ENCODE measurements around the gene EPHB6.

DNA sequence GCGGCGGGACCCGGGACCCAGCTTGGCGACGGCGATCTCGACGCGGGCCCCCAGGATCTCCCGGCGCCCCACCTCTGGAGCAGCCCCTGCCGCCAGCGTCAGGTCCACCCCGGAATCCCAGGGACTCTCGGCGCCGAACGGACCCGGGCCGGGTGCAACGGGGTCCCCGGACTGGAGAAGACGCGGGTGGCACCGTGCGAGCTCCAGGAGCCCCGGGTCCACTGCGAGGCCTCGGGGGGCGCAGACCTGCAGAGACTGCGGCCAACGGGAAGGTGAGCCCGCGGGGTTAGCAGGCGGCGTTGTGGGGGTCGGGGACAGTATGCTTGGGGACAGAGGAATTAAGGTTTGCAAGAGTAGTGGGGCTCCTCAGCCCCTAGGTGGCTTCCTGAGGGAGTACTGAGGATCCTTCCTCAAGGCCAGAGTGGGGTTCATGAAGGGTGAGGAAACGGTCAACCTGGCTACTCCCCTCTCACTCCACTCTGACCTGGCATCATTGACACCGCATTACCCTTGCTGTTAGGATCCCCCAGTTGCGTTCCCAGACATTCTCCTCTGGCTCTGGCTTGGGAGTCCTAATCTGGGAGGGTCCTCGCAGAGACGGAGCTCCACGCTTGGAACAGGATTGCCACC is 353 bp downstream of the EPHB6 start:
- TF ChIP-seq, protein P1, sequence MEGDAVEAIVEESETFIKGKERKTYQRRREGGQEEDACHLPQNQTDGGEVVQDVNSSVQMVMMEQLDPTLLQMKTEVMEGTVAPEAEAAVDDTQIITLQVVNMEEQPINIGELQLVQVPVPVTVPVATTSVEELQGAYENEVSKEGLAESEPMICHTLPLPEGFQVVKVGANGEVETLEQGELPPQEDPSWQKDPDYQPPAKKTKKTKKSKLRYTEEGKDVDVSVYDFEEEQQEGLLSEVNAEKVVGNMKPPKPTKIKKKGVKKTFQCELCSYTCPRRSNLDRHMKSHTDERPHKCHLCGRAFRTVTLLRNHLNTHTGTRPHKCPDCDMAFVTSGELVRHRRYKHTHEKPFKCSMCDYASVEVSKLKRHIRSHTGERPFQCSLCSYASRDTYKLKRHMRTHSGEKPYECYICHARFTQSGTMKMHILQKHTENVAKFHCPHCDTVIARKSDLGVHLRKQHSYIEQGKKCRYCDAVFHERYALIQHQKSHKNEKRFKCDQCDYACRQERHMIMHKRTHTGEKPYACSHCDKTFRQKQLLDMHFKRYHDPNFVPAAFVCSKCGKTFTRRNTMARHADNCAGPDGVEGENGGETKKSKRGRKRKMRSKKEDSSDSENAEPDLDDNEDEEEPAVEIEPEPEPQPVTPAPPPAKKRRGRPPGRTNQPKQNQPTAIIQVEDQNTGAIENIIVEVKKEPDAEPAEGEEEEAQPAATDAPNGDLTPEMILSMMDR (IDR thresholded peaks at IDR 0.05), result 0 out of 2 replicates have a peak, but pooled peaks have one; percentile 24
- TF ChIP-seq, protein P2, sequence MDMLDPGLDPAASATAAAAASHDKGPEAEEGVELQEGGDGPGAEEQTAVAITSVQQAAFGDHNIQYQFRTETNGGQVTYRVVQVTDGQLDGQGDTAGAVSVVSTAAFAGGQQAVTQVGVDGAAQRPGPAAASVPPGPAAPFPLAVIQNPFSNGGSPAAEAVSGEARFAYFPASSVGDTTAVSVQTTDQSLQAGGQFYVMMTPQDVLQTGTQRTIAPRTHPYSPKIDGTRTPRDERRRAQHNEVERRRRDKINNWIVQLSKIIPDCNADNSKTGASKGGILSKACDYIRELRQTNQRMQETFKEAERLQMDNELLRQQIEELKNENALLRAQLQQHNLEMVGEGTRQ (IDR thresholded peaks at IDR 0.05; ENCODE audit: borderline replicate concordance, low read depth, low read length), result no peak
- no peak for TF ChIP-seq RCOR1 (IDR thresholded peaks at IDR 0.05; ENCODE audit: low read length)
- no peak for TF ChIP-seq YY1 (IDR thresholded peaks at IDR 0.05; ENCODE audit: low read depth)
- TF ChIP-seq TAF1 (IDR thresholded peaks at IDR 0.05; ENCODE audit: borderline replicate concordance, low read depth, low read length), result no peak
- TF ChIP-seq EZH2phosphoT487 (IDR thresholded peaks at IDR 0.05; ENCODE audit: borderline replicate concordance, low read depth), result no peak
